MCF 10A (cell line): Measurements from ENCODE around the gene PTPRO. TPM values are rescaled to one million over a fixed set of nuclear protein-coding genes. Genes with fewer than 3 reads are reported as not detected.

Experiments
- BruUV-seq: library from RNA; stranded (reverse); fragments of 400-500 nt; replicated peaks from 2 replicates; lab custom pipeline; 2021; lab: Mats Ljungman, UMichigan
- CTCF ChIA-PET: fragments of 300-600 bp; sonication (Branson Sonifier 250); formaldehyde crosslinking; extraction: SDS; loops from one replicate; lab custom pipeline; 2021; ENCODE audit warnings: antibody characterized with exemption, inconsistent platforms; lab: Yijun Ruan, JAX
- POLR2A ChIA-PET: fragments of 300-600, 350-650 bp; sonication (Branson Sonifier 250); formaldehyde crosslinking; extraction: SDS; loops from one replicate; lab custom pipeline; 2020; ENCODE audit warnings: antibody characterized with exemption, inconsistent platforms; lab: Yijun Ruan, JAX
- DNase-seq: peaks from one replicate; pipeline ENCODE4 v3.0.0-alpha.2; 2018; ENCODE audit not compliant: unreplicated experiment
- H3K27ac Mint-ChIP-seq: one replicate; pipeline ENCODE4 v1.8.0; 2022; ENCODE audit warnings: mild to moderate bottlenecking, low read depth, mixed read lengths; ENCODE audit not compliant: unreplicated experiment
- H3K27me3 Mint-ChIP-seq: one replicate; pipeline ENCODE4 v1.8.0; 2022; ENCODE audit warnings: mixed read lengths; ENCODE audit not compliant: insufficient read depth, unreplicated experiment
- H3K36me3 Mint-ChIP-seq: one replicate; pipeline ENCODE4 v1.8.0; 2022; ENCODE audit warnings: mild to moderate bottlenecking, moderate library complexity, mixed read lengths; ENCODE audit not compliant: insufficient read depth, unreplicated experiment
- H3K4me1 Mint-ChIP-seq: one replicate; pipeline ENCODE4 v1.8.0; 2022; ENCODE audit warnings: mixed read lengths; ENCODE audit not compliant: insufficient read depth, unreplicated experiment
- H3K4me3 Mint-ChIP-seq: one replicate; pipeline ENCODE4 v1.8.0; 2022; ENCODE audit warnings: mild to moderate bottlenecking, moderate library complexity, mixed read lengths; ENCODE audit not compliant: unreplicated experiment
- H3K9me3 Mint-ChIP-seq: one replicate; pipeline ENCODE4 v1.8.0; 2022; ENCODE audit warnings: mixed read lengths; ENCODE audit not compliant: unreplicated experiment
- intact Hi-C: fragments of 100-400 bp; cut with micrococcal nuclease; formaldehyde crosslinking; loops from 2 replicates; pipeline ENCODE4 v1.14.1; 2022
- total RNA-seq: library from RNA; stranded (reverse); gene quantifications from 2 replicates; pipeline ENCODE4 v1.2.3, GENCODE V29; 2022
- TF ChIP-seq, protein P1 (sequence below): fragments of 200-600 bp; IDR thresholded peaks from one replicate; pipeline ENCODE4 v1.8.0; 2022; ENCODE audit warnings: antibody characterized with exemption, mild to moderate bottlenecking; ENCODE audit not compliant: unreplicated experiment

PTPRO gene
- total RNA-seq, 1 experiment from 2014 or later: 2.2 TPM

DNA sequence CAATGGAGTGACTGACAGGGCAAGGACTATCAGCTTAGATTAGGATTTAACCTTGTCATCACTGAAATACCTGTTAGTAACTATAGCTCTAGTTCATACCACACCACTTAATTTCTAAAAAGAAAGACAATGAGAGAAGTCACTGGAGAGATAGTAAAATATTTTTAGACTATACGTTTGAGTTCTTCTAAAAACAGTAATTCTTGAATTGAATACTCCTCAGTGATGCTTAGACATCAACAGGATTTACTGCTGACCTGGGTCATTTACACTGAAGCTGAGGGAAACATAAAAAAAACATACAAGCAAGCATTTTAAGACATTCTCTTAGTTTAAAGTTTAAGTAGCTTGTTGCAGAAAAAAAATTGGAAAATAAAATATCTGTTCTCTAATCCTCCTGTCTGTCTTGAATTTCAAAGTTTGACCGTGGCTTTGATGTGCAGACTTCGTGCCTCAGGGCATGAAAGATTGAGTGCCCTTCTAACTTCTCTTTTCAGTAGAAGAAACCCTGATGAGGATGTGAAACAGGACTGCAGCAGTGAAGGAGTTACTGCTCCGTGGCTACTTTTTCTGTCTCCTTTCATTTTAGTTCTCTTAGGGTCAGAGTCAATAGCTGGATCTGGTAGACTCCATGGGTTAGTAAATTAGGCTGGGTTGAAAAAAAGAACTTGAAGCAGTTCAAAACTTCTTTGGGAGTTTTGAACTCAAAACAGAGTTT, 172.2 kb downstream of the PTPRO start:
- CTCF ChIA-PET: interaction anchor here (0.7 to 1.5 kb wide), 3 partner anchors 10 to 218 kb away, joined by 4 to 6 read pairs (median 4); no protein-coding TSS in a partner anchor
- no TSS peak for BruUV-seq
- intact Hi-C loops: no loop called here
- DNase-seq: no peak
- no peaks in the 10 kb centered on the region for H3K36me3 Mint-ChIP-seq
- TF ChIP-seq, protein P1, sequence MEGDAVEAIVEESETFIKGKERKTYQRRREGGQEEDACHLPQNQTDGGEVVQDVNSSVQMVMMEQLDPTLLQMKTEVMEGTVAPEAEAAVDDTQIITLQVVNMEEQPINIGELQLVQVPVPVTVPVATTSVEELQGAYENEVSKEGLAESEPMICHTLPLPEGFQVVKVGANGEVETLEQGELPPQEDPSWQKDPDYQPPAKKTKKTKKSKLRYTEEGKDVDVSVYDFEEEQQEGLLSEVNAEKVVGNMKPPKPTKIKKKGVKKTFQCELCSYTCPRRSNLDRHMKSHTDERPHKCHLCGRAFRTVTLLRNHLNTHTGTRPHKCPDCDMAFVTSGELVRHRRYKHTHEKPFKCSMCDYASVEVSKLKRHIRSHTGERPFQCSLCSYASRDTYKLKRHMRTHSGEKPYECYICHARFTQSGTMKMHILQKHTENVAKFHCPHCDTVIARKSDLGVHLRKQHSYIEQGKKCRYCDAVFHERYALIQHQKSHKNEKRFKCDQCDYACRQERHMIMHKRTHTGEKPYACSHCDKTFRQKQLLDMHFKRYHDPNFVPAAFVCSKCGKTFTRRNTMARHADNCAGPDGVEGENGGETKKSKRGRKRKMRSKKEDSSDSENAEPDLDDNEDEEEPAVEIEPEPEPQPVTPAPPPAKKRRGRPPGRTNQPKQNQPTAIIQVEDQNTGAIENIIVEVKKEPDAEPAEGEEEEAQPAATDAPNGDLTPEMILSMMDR: no peak
- POLR2A ChIA-PET: no interaction called here
- no peaks in the 10 kb centered on the region for H3K9me3 Mint-ChIP-seq
- H3K27ac Mint-ChIP-seq: no peak overlapping the region
- no peaks in the 10 kb centered on the region for H3K27me3 Mint-ChIP-seq
- peaks cover 13% of the 10 kb centered on the region for H3K4me1 Mint-ChIP-seq
- H3K4me3 Mint-ChIP-seq: no peak overlapping the region

DNA sequence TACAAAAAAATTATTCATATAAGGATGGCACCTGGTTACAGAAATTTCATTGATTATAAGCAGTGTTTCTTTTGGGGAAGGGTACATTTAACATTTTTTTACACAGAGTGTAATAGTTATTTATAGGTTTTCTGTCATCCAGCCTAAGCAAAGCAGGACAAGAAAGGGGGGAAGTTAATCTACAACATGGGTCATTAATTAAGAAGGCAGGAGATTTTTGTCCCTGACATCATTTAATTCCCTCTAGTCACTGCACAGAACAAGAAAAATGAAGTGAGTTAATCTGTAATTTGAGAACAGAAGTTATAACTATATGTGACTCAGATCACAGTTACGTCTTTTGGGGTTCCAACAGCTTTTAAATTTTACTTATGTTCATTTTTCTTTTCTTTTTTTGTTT, 173.4 kb downstream of the PTPRO start:
- no peaks in the 10 kb centered on the region for H3K9me3 Mint-ChIP-seq
- H3K27me3 Mint-ChIP-seq: no peaks in the 10 kb centered on the region
- intact Hi-C loops: no loop called here
- TF ChIP-seq, protein P1: no peak
- CTCF ChIA-PET: no interaction called here
- no peaks in the 10 kb centered on the region for H3K36me3 Mint-ChIP-seq
- H3K4me3 Mint-ChIP-seq: no peak overlapping the region
- peaks cover 13% of the 10 kb centered on the region for H3K4me1 Mint-ChIP-seq
- DNase-seq: no peak
- H3K27ac Mint-ChIP-seq: no peak overlapping the region
- POLR2A ChIA-PET: no interaction called here
- BruUV-seq: no TSS peak

DNA sequence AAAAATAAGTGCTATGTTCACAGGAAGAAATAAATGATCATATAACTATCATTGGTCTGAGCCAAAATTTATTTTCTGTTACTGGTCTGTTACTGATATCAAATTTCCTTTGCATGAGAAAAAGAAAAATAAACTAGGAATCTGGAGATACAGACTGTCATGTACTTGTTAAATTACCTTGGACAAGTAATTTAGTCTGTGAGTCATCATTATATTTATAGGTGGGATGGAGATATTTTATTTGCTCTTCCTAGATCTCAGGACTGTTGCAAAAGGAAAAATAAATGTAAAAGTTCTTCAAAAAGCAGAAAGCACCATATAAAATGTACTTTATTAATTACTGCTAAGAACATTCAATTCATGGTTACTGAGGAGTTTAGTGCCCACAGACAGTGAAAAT, 174.4 kb downstream of the PTPRO start:
- Mint-ChIP-seq H3K27ac (no peak overlapping the region), H3K4me3 (no peak overlapping the region), H3K36me3 (no peaks in the 10 kb centered on the region), H3K27me3 (no peaks in the 10 kb centered on the region), H3K4me1 (peaks cover 13% of the 10 kb centered on the region), H3K9me3 (no peaks in the 10 kb centered on the region)
- no peak for DNase-seq
- intact Hi-C loops: no loop called here
- BruUV-seq: no TSS peak
- TF ChIP-seq, protein P1: no peak
- CTCF ChIA-PET: no interaction called here
- POLR2A ChIA-PET: no interaction called here

DNA sequence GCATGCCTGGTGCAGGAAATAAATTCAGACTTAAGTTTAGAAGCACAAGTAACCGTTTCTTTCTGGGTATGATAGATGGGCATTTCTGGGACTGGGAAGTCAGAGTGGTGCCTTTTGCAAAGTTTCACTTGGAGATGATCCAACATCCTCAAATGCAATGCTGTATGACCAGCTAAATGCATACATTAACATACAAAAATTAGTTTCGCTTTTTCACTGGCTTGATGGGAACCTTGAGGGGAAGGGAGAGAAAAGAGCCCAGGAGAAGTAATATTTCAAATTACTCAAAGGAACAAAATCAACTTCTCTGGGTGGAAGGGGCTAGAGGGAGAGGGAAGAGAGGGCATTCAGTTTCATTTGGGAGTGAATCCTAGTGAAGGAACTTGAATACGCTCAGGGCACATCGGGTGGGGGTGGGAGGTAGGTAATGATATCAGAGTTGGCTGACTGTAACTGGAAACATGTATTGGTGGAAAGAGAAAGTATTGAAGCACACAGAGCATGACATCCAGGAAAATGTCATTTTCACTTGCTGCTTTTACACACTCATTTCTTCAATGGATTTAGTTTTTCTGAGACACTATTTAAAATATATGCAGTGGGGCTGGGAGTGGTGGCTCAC, 175.5 kb downstream of the PTPRO start:
- DNase-seq: no peak
- Mint-ChIP-seq H3K9me3 (no peaks in the 10 kb centered on the region), H3K36me3 (no peaks in the 10 kb centered on the region), H3K4me3 (no peak overlapping the region), H3K27me3 (no peaks in the 10 kb centered on the region), H3K27ac (no peak overlapping the region), H3K4me1 (peaks cover 13% of the 10 kb centered on the region)
- BruUV-seq: no TSS peak
- intact Hi-C loops: no loop called here
- ChIA-PET CTCF (no interaction called here), POLR2A (interaction anchor here (0.7 kb wide), 1 partner anchor 669 kb away, joined by 3 read pairs; no protein-coding TSS in a partner anchor)
- TF ChIP-seq, protein P1: no peak
